Kidney (tissue), 14 donors: ENCODE data around the gene EBF3. TPM values are rescaled to one million over a fixed set of nuclear protein-coding genes. Genes with fewer than 3 reads are reported as not detected.

Experiments used
- DNase-seq, 5 donors: peaks; one replicate each; pipeline ENCODE4 v3.0.0-alpha.2; 2013 to 2020
- FAIRE-seq: peaks from 2 replicates; lab custom pipeline; 2012; peaks lifted over from hg19 to GRCh38; lab: Jason Lieb, UNC
- H3K27ac ChIP-seq, 2 donors: one replicate each; pipeline ENCODE4 v1.7.0; 2013; ENCODE audit warnings: low read depth in 2 of 2, low read length in 2 of 2, inconsistent platforms in 1 of 2
- H3K27me3 ChIP-seq: one replicate; pipeline ENCODE4 v1.7.1; 2013; ENCODE audit warnings: low read length, inconsistent platforms; ENCODE audit not compliant: control insufficient read depth, insufficient read depth
- H3K36me3 ChIP-seq, 3 donors: one replicate each; pipeline versions ENCODE4 v1.7.0 to v1.7.1; 2013; ENCODE audit warnings: low read length in 3 of 3, control low read depth in 1 of 3, inconsistent platforms in 1 of 3; ENCODE audit not compliant: insufficient read depth in 3 of 3, control insufficient read depth in 2 of 3
- H3K4me1 ChIP-seq, 3 donors: one replicate each; pipeline versions ENCODE4 v1.7.0 to v1.7.1; 2013; ENCODE audit warnings: low read length in 3 of 3, inconsistent platforms in 1 of 3, low read depth in 1 of 3; ENCODE audit not compliant: control insufficient read depth in 2 of 3, insufficient read depth in 2 of 3
- H3K4me3 ChIP-seq, 3 donors: one replicate each; pipeline versions ENCODE4 v1.7.0 to v1.8.1; 2013; ENCODE audit warnings: low read length in 3 of 3, control low read depth in 1 of 3, inconsistent platforms in 1 of 3
- H3K9ac ChIP-seq, 3 donors: one replicate each; pipeline versions ENCODE4 v1.7.0 to v1.7.1; 2013; ENCODE audit warnings: low read length in 3 of 3, control low read depth in 1 of 3, inconsistent platforms in 1 of 3
- H3K9me3 ChIP-seq, 3 donors: one replicate each; pipeline versions ENCODE4 v1.7.0 to v1.7.1; 2013; ENCODE audit warnings: low read length in 3 of 3, control low read depth in 1 of 3, inconsistent platforms in 1 of 3; ENCODE audit not compliant: control insufficient read depth in 2 of 3, insufficient read depth in 1 of 3
- CTCF ChIP-seq: IDR thresholded peaks from 3 replicates; pipeline ENCODE4 v1.5.1; 2012; ENCODE audit warnings: mild to moderate bottlenecking, moderate library complexity, borderline replicate concordance; ENCODE audit not compliant: insufficient read depth; ENCODE audit errors: extremely low read depth
- intact Hi-C: fragments of 100-400 bp; cut with DNase I; formaldehyde crosslinking; loops from one replicate; pipeline ENCODE4 v1.11.1; 2022
- polyA plus RNA-seq: library from polyadenylated mRNA; stranded (reverse); fragments of 350-450 nt; fragmentation: Illumina TruSeq; extraction: RNeasy Lipid Tissue Mini Kit (QIAGEN cat#74804); gene quantifications from one replicate; pipeline ENCODE4 v1.2.3, GENCODE V29; 2014; ENCODE audit warnings: low read depth, low replicate concordance; ENCODE audit not compliant: insufficient read depth
- total RNA-seq: library from RNA; stranded (reverse); fragmentation: NEBNext Ultra II Directional; extraction: Animal tissue kit (Norgen Biotek cat#: 25700); gene quantifications from one replicate; pipeline ENCODE4 v1.2.1, GENCODE V29; 2021
- donor health status: control.
- donor health status: control.
- donor health status: control.
- donor health status: control.
- donor health status: control.
- donor health status: DM: yes; HTN: yes; CAD: no.
- donor health status: Normal renal cell carcinoma (clear cell type).

EBF3 gene
- total and polyA plus RNA-seq, 2 donors from 2014 or later = 0.09 to 0.98 TPM

- DNase-seq (no peak), FAIRE-seq (no peak)
- intact Hi-C loops = no loop called here
- Histone ChIP-seq H3K4me3 (no peak overlapping the region), H3K4me1 (no peaks in the 10 kb centered on the region), H3K9ac (no peak overlapping the region), H3K27me3 (no peaks in the 10 kb centered on the region), H3K9me3 (peaks cover 0 to 6% (median 3%) of the 10 kb centered on the region in 3 donors), H3K27ac (no peak overlapping the region), H3K36me3 (no peaks in the 10 kb centered on the region)
- no peak for TF ChIP-seq CTCF
Measured at GRCh38 chr10:129807211-129807610, 156.9 kb downstream of the EBF3 start.

- Histone ChIP-seq H3K36me3 (no peaks in the 10 kb centered on the region), H3K9me3 (peaks cover 0 to 8% (median 3%) of the 10 kb centered on the region in 3 donors), H3K4me3 (no peak overlapping the region), H3K4me1 (no peaks in the 10 kb centered on the region), H3K9ac (no peak overlapping the region), H3K27me3 (no peaks in the 10 kb centered on the region), H3K27ac (no peak overlapping the region)
- DNase-seq = no peak
- TF ChIP-seq CTCF = no peak
- intact Hi-C loops = no loop called here
- no peak for FAIRE-seq
Measured at GRCh38 chr10:129800796-129801340, 163.2 kb downstream of the EBF3 start.

GRCh38 chr10:129799942-129800341, 164.1 kb downstream of the EBF3 start:
- no peak for DNase-seq
- no peak overlapping the region for H3K27ac ChIP-seq
- H3K4me3 ChIP-seq = no peak overlapping the region
- no peaks in the 10 kb centered on the region for H3K27me3 ChIP-seq
- intact Hi-C loops = no loop called here
- H3K4me1 ChIP-seq = no peaks in the 10 kb centered on the region
- H3K9me3 ChIP-seq = peaks cover 0 to 8% (median 3%) of the 10 kb centered on the region in 3 donors
- TF ChIP-seq CTCF = no peak
- no peaks in the 10 kb centered on the region for H3K36me3 ChIP-seq
- no peak overlapping the region for H3K9ac ChIP-seq
- FAIRE-seq = no peak
